SIG-M5 treated with dmso at 0.1 percent for 504 hours (cell line): ENCODE results near the gene TTYH3.

Source experiments
- DNase-seq: peaks from one replicate; lab custom pipeline; 2025; ENCODE audit not compliant: unreplicated experiment; lab: John Stamatoyannopoulos, UW

TTYH3 gene

DNA sequence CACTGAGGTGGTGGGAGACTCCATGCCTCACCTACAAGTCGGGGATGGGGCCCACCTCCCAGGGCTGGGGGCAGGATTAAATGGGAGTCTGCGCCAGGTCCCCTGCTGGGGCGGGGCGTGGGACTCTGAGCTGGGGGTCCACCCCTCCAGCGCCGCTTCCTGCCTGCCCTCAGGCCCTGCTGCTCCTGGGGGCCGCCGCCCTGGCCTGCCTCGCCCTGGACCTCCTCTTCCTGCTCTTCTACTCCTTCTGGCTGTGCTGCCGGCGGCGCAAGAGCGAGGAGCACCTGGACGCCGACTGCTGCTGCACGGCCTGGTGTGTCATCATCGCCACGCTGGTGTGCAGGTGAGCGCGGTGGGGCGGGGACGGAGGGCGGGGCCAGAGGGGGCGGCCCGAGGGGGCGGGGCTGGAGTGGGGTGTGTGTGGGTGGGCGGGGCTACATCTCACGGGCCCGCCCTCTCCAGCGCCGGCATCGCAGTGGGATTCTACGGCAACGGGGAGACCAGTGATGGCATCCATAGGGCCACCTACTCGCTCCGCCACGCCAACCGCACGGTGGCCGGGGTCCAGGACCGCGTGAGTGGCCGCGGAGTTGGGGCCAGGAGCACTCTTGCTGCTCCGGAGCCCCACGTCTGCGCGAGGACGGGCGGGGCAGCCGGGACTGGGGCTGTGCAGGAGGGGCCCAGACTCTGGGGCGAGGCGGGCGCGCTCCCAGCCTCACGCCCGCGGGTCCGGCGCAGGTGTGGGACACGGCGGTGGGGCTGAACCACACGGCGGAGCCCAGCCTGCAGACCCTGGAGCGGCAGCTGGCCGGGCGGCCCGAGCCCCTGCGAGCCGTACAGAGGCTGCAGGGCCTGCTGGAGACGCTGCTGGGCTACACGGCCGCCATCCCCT lies 15.1 kb downstream of the TTYH3 start:
- DNase-seq, result no peak

GRCh38 chr7:2647594-2648172 lies 15.9 kb downstream of the TTYH3 start:
- DNase-seq, result no peak

GRCh38 chr7:2649139-2649838 lies 17.5 kb downstream of the TTYH3 start:
- DNase-seq, result no peak

GRCh38 chr7:2649991-2650390 lies 18.2 kb downstream of the TTYH3 start:
- DNase-seq, result no peak

- no peak for DNase-seq
Measured at GRCh38 chr7:2650451-2650850, 18.7 kb downstream of the TTYH3 start.

GRCh38 chr7:2651336-2651735 lies 19.6 kb downstream of the TTYH3 start:
- DNase-seq, result peak; percentile 8

- no peak for DNase-seq
Measured at GRCh38 chr7:2651847-2652735, 20.3 kb downstream of the TTYH3 start.

- DNase-seq, result no peak
Measured at GRCh38 chr7:2652736-2653060, 20.9 kb downstream of the TTYH3 start.

DNA sequence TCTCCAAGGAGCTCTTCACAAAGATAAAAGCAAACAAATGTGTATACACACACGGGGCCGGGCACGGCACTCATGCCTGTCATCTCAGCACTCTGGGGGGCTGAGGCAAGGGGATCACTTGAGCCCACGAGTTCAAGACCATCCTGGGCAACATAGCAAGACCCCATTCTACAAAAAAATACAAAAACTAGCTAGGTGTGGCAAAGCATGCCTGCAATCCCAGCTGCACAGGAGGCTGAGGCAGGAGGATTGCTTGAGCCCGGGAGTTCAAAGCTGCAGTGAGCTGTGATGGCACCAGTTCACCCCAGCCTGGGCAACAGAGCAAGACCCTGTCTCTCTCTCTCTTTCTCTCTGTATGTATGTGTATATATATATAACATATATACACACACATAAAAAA lies 22.3 kb downstream of the TTYH3 start:
- DNase-seq, result no peak

DNA sequence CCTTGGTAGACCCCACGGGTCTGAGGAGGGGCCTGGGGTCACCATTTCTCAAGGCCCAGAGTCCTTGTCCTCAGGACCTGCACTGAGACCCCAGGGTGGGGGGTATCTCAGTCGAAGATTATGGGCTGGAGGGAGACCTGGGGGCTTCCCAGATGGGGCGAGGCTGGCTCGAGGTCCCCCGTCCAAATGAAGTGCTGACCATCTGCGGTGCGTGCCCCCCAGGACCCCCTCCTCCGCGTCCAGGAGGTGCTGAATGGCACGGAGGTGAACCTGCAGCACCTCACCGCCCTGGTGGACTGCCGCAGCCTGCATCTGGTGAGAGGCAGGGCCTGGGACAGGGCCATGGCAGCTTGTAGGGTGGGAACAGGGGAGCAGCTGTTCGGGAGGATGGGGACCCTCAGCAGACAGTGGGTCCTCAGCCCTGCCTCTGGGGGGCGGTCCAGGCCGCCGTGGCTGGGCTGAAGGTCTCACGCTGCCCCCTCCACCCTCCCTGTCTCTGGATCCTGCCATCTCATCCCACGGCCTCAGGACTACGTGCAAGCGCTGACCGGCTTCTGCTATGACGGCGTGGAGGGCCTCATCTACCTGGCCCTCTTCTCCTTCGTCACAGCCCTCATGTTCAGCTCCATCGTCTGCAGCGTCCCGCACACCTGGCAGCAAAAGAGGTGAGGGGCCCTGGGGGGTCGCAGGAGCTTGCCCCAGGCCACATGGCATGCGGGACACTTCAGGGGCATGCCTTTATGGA lies 24.3 kb downstream of the TTYH3 start:
- DNase-seq, result no peak

DNA sequence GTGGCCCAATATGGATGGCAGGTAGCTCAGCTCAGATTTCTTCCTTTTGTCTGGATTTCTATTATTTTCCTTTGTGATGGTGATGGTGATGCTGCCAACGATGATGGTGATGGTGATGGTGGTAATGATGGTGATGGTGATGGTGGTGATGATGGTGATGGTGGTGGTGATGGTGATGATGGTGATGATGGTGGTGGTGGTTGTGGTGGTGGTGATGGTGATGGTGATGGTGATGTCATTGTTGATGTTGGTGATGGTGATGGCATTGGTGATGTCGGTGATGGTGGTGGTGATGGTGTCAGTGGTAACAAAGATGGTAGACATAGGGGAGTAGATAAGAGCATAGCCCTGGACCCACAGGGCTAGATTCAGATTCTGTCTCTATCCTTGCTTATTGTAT lies 25.4 kb downstream of the TTYH3 start:
- no peak for DNase-seq

GRCh38 chr7:2657920-2658671 lies 26.3 kb downstream of the TTYH3 start:
- DNase-seq, result no peak

DNA sequence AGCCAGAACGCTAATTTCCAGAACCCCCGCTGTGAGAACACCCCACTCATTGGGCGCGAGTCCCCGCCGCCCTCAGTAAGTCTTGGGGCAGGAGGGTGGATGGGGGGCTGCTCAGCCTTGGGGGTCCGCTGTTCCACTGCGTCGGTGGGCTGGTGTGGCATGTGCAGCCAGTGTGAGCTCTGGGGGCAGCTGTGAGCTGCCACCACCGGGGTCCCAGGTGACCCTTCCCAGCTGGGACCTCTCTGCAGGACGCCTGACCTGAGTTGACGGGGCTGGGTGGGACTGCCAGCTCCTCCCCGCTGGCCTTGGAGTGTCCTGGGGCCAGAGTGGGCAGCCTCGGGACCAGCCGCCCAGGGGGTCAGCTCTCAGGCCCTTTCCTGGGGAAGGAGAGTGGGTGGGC lies 27.2 kb downstream of the TTYH3 start:
- no peak for DNase-seq

GRCh38 chr7:2659556-2660358 lies 28.0 kb downstream of the TTYH3 start:
- no peak for DNase-seq

DNA sequence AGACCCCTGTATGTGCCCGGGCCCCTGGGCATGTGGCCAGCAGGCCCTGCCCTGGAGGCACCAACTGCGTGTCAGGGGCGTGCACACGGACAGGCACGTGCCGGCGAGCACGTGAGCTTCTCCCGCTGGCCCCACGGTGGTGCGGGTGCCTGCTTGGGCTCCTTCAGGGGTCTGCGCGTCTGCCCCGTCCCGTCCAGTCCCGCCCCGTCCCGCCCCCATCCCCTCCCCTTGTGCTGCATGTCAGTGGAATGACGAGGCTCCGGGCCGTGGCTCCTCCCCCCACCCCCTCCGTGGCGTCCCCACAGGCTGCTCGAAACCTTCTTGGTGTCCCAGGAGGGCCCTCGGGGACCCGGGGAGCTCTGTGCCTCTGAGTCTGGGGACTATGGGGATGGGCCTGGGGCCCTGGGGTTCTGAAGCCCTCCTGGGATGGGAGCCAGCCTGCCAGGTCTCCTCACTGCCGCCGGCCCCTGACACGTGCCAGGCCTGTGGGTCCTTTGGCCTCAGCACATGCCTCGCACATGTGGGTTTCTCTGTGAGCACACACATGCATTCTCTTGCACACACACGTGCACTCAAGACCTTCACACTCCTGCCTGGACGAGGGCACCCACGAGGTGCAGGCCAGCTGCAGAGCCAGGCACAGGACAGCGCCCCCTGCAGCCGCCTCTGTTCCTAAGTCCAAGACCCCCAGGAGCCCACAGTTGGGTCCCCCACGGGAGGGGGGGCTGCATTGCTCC lies 28.7 kb downstream of the TTYH3 start:
- DNase-seq, result no peak

DNA sequence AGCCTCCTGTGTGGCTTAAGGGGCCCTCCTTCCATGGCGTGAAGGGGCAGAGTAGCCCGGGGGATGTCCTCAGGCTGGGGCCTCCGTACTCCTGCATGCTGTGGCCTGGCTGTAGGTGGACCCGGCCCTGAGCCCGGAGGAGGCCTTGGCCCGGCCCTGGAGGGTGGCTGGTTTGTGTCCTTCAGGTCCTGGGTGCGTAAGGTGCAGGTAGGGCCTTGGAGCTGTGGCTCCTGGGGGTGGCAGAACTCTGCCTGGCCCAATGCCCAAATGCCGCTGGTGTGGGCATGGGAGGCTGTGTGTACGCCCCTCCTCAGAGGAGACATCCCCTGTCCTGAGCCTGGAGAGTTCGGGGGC lies 29.3 kb downstream of the TTYH3 start:
- no peak for DNase-seq

DNA sequence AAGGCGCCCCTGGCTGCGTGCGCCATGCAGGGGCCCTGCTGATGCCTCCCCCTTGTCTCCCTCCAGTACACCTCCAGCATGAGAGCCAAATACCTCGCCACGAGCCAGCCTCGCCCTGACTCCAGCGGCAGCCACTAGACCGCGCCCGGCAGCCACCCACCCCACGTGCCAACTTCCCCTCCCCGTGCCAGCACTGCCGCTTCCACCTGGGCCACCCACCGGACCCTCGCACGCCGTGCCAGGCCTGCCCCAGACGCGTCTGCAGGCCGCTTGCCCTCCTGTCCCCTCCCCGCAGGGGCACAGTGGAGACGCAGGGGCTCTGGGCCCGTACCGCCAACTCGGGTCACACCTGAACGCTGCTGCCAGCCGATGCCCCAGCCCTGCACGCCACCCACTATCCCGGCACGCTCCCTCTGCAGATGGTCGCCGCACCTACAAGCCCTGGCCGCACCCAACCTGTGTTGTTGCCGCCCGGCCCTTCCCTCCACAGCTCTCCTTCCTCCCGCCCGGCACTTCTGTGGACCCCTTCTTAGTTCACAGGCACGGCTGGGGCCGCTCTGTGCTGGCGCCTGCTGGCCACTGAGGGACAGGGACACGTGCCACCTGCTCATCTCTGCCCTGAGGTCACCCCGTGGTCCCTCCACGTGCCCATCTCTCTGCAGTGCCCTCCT lies 30.0 kb downstream of the TTYH3 start:
- no peak for DNase-seq
